Esophagus mucosa (tissue), 1 donor: ENCODE data around the gene GMPR. TPM values are rescaled to one million over a fixed set of nuclear protein-coding genes. Genes with fewer than 3 reads are reported as not detected.
"Not testable (repeated sequence)": the region's sequence is repeated elsewhere in the genome, so short reads cannot be mapped to it uniquely, and the experiment has no call there.

Experiments used
- ATAC-seq: fragments of 200-7000 bp; cut with Tn5 transposase; one replicate; pipeline ENCODE4 v1.9.1; 2020
- total RNA-seq: library from RNA; stranded (reverse); gene quantifications from one replicate; pipeline ENCODE4 v1.2.4, GENCODE V29; 2023
- donor health status: DM: yes; HTN: yes; CAD: no.

GMPR gene
- total RNA-seq, 1 donor from 2014 or later: 0.80 TPM

DNA sequence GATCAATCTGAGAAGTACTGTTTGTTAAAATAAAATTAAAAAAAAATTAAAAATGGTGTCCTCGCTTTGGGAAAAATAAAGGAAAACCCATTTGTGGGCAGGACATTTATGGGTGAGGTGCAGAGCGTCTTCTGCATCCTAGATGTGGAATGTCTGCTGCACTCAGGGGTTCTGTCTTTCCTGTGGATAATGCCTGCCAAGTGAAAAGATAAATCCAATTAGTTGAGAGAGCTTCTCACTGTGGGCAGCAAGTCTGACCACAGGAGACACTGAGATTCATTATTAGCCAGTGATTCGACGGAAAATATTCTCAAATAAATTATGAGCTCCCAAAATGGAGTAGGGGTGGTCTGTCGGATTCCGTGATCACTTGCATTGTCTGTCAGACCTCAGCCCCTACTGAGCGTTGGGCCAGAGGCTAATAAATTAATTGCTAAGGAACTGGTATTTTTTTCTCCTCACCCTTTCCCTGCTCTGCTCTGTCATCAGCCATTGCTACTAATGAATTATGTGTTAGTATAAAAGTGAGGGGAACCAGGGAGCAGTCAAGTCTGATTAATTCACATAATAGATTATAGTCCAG, 10.0 kb downstream of the GMPR start:
- ATAC-seq: no peak

- ATAC-seq: no peak
Measured at GRCh38 chr6:16249971-16250370, 11.6 kb downstream of the GMPR start.

- no peak for ATAC-seq
Measured at GRCh38 chr6:16251706-16252105, 13.3 kb downstream of the GMPR start.

- no peak for ATAC-seq
Measured at GRCh38 chr6:16252686-16253299, 14.4 kb downstream of the GMPR start.

GRCh38 chr6:16253399-16254144, 15.2 kb downstream of the GMPR start:
- ATAC-seq: no peak

DNA sequence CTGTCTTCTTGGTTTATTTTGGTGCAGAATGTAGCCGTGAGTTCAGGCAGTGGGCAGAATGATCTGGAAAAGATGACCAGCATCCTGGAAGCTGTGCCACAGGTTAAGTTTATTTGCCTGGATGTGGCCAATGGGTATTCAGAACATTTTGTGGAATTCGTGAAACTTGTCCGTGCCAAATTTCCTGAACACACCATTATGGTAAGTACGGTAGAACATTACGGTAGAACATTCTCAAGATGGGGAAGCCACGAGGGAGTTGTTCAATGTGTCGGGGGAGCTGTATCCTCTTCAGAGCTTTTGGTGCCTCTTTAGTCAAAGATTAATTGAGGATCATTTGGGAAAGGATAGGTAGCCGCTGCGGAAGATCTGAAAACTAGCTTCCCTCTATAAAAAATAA, 16.1 kb downstream of the GMPR start:
- ATAC-seq: no peak

GRCh38 chr6:16256781-16257180, 18.4 kb downstream of the GMPR start:
- ATAC-seq: no peak

DNA sequence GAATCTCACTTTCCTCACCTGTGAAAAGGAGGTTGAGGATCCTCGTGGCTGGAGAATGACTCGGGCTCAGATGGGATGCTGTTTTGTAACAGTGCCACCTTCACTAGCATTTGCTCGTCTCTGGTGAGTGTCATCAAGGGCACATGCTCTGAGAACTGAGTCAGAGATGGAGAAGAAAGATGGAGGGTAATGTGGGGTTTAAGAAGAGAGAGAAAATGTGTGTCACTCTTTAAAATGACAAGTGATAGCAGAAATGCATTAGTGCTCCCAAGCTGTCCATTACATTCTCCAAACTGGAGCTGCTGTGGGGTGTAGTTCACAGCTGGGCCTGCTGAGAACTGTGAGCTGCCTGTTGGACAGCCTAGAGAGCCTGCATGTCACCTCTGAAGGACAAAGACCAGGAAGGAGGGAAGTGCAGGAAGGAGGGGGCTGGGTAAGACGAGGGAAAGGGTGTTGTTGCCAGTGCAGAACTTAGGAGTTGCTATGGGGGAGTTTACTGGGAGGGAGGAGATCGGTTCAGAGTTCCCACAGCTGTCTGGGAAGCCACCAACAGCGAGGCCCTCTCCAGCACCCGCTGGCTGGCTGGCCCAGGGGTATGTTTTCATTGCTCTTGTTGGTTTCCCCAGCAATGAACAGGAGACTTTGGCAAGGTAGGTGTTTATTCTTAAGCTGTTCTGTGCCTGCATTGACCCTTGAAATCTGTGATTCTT, 19.8 kb downstream of the GMPR start:
- no peak for ATAC-seq

- no peak for ATAC-seq
Measured at GRCh38 chr6:16258709-16259075, 20.3 kb downstream of the GMPR start.

GRCh38 chr6:16259604-16260003, 21.2 kb downstream of the GMPR start:
- ATAC-seq: not testable (repeated sequence)

GRCh38 chr6:16260602-16261001, 22.2 kb downstream of the GMPR start:
- not testable (repeated sequence) for ATAC-seq

- not testable (repeated sequence) for ATAC-seq
Measured at GRCh38 chr6:16262773-16263172, 24.4 kb downstream of the GMPR start.

DNA sequence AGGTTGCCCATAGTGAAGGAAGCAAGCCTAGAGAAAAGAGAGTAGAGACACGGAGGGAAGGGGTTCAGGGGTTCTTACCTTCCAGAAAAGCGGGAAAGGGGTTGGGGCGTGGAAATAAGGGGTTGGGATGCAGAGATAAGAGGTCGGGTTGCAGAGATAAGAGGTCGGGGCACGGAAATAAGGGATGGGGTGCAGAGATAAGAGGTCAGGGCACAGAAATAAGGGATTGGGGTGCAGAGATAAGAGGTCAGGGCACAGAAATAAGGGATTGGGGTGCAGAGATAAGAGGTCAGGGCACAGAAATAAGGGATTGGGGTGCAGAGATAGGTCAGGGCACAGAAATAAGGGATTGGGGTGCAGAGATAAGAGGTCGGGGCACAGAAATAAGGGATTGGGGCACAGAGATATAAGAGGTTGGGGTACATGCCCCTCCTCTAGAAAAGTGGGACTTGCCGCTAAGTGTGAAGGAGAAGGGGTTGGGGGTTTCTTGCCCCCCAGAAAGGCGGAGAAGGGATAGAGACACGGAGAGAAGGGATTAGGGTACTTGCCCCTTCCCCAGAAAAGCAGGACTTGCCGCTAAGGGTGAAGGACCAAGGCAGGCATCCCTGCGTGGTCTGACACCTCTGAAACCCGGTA, 25.2 kb downstream of the GMPR start:
- not testable (repeated sequence) for ATAC-seq

- ATAC-seq: no peak
Measured at GRCh38 chr6:16264785-16265184, 26.4 kb downstream of the GMPR start.

GRCh38 chr6:16265351-16266341, 27.3 kb downstream of the GMPR start:
- no peak for ATAC-seq

- ATAC-seq: no peak
Measured at GRCh38 chr6:16267428-16268263, 29.3 kb downstream of the GMPR start.

- ATAC-seq: not testable (repeated sequence)
Measured at GRCh38 chr6:16269442-16270070, 31.2 kb downstream of the GMPR start.

DNA sequence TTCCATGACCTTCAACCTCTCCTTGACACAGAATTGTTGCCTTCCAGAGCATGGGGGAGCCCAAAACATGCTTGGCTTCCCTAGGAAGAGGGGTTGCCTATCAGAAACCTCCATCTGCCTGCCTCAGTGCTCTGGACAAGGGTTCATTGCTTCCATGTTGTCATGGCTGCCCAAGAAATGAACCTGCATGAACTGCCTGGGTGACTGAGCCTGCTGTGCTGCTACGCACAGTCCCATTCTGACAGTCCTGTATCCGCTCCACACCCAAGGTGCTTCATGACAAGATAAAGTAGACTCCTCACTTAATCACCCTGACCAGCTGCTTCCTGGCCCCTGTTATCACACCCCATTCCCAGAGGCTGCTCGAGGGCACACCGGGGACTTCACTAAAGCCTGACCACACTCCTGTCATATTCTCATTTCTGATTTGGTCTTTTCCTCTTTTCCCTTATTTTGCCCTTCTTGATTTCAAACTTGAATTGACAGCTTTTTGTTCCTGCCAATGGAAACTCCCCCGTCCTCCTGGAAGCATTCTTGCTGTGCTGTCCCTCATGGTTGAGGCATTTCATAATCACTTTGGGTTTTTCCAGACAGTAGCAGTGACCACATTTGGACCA, 31.9 kb downstream of the GMPR start:
- ATAC-seq: no peak

DNA sequence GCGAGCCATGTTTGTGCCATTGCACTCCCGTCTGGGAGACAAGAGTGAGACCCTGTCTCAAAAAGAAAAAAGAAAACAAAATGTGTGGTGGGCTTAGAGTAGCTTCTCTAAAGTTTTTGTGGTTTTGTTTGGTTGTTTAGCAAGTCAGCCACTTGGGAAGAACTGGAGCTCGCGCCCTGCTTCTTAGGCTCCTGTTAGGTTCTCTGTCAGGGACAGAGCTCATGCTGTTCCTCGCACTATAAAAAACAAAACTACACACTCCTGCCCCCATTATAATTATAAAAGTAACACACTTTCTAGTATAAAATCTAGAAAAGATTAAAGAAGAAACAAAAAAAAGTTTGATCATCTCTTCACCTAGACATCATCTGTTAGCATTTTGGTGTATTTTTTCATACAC, 33.0 kb downstream of the GMPR start:
- ATAC-seq: no peak

GRCh38 chr6:16272201-16272600, 33.8 kb downstream of the GMPR start:
- ATAC-seq: no peak
